IPS-18a (cell line): Measurements from ENCODE around the gene GLI3.

ENCODE experiments used
- H3K27ac ChIP-seq: one replicate; pipeline ENCODE4 v1.5.1; 2013; ENCODE audit warnings: low read length
- H3K27me3 ChIP-seq: one replicate; pipeline ENCODE4 v1.6.1; 2013; ENCODE audit warnings: mild to moderate bottlenecking, low read length; ENCODE audit not compliant: control insufficient read depth, insufficient read depth
- H3K36me3 ChIP-seq: one replicate; pipeline ENCODE4 v1.6.1; 2013; ENCODE audit warnings: low read depth, low read length; ENCODE audit not compliant: control insufficient read depth
- H3K4me1 ChIP-seq: one replicate; pipeline ENCODE4 v1.6.1; 2013; ENCODE audit warnings: low read depth, low read length; ENCODE audit not compliant: control insufficient read depth
- H3K4me3 ChIP-seq: one replicate; pipeline ENCODE4 v1.5.1; 2013; ENCODE audit warnings: low read length
- H3K9ac ChIP-seq: one replicate; pipeline ENCODE4 v1.6.1; 2013; ENCODE audit warnings: mild to moderate bottlenecking, low read length, moderate library complexity
- H3K9me3 ChIP-seq: one replicate; pipeline ENCODE4 v1.6.1; 2013; ENCODE audit warnings: low read depth, low read length; ENCODE audit not compliant: control insufficient read depth

GLI3 gene

GRCh38 chr7:42084263-42084662, 152.7 kb downstream of the GLI3 start:
- no peaks in the 10 kb centered on the region for H3K9me3 ChIP-seq
- no peaks in the 10 kb centered on the region for H3K4me1 ChIP-seq
- no peaks in the 10 kb centered on the region for H3K36me3 ChIP-seq
- H3K4me3 ChIP-seq = no peak overlapping the region
- peaks cover 26% of the 10 kb centered on the region for H3K27me3 ChIP-seq
- no peak overlapping the region for H3K9ac ChIP-seq
- no peak overlapping the region for H3K27ac ChIP-seq

- Histone ChIP-seq H3K4me1 (no peaks in the 10 kb centered on the region), H3K27me3 (peaks cover 16% of the 10 kb centered on the region), H3K9me3 (no peaks in the 10 kb centered on the region), H3K4me3 (no peak overlapping the region), H3K36me3 (no peaks in the 10 kb centered on the region), H3K27ac (no peak overlapping the region), H3K9ac (no peak overlapping the region)
Measured at GRCh38 chr7:42083284-42083683, 153.7 kb downstream of the GLI3 start.

GRCh38 chr7:42082144-42082543, 154.9 kb downstream of the GLI3 start:
- no peaks in the 10 kb centered on the region for H3K4me1 ChIP-seq
- H3K27ac ChIP-seq = no peak overlapping the region
- no peaks in the 10 kb centered on the region for H3K9me3 ChIP-seq
- H3K9ac ChIP-seq = no peak overlapping the region
- peaks cover 5% of the 10 kb centered on the region for H3K27me3 ChIP-seq
- H3K4me3 ChIP-seq = no peak overlapping the region
- H3K36me3 ChIP-seq = no peaks in the 10 kb centered on the region

GRCh38 chr7:42081671-42082070, 155.3 kb downstream of the GLI3 start:
- Histone ChIP-seq H3K27me3 (peaks cover under 1% of the 10 kb centered on the region), H3K36me3 (no peaks in the 10 kb centered on the region), H3K9ac (no peak overlapping the region), H3K4me1 (no peaks in the 10 kb centered on the region), H3K4me3 (no peak overlapping the region), H3K9me3 (no peaks in the 10 kb centered on the region), H3K27ac (no peak overlapping the region)

GRCh38 chr7:42080841-42081586, 156.0 kb downstream of the GLI3 start:
- no peak overlapping the region for H3K9ac ChIP-seq
- H3K27me3 ChIP-seq = no peaks in the 10 kb centered on the region
- H3K36me3 ChIP-seq = no peaks in the 10 kb centered on the region
- H3K27ac ChIP-seq = no peak overlapping the region
- no peak overlapping the region for H3K4me3 ChIP-seq
- no peaks in the 10 kb centered on the region for H3K4me1 ChIP-seq
- H3K9me3 ChIP-seq = no peaks in the 10 kb centered on the region

- peaks cover 18% of the 10 kb centered on the region for H3K4me1 ChIP-seq
- H3K4me3 ChIP-seq = no peak overlapping the region
- H3K9ac ChIP-seq = no peak overlapping the region
- H3K27ac ChIP-seq = no peak overlapping the region
- H3K27me3 ChIP-seq = no peaks in the 10 kb centered on the region
- H3K9me3 ChIP-seq = no peaks in the 10 kb centered on the region
- peaks cover 3% of the 10 kb centered on the region for H3K36me3 ChIP-seq
Measured at GRCh38 chr7:42077271-42078135, 159.5 kb downstream of the GLI3 start.

- Histone ChIP-seq H3K9ac (no peak overlapping the region), H3K9me3 (no peaks in the 10 kb centered on the region), H3K27ac (no peak overlapping the region), H3K36me3 (peaks cover 3% of the 10 kb centered on the region), H3K4me3 (no peak overlapping the region), H3K4me1 (peaks cover 20% of the 10 kb centered on the region), H3K27me3 (no peaks in the 10 kb centered on the region)
Measured at GRCh38 chr7:42076870-42077269, 160.1 kb downstream of the GLI3 start.

GRCh38 chr7:42075418-42075817, 161.6 kb downstream of the GLI3 start:
- no peak overlapping the region for H3K4me3 ChIP-seq
- H3K27me3 ChIP-seq = no peaks in the 10 kb centered on the region
- H3K36me3 ChIP-seq = peaks cover 3% of the 10 kb centered on the region
- no peak overlapping the region for H3K27ac ChIP-seq
- no peak overlapping the region for H3K9ac ChIP-seq
- peaks cover 20% of the 10 kb centered on the region for H3K4me1 ChIP-seq
- no peaks in the 10 kb centered on the region for H3K9me3 ChIP-seq

GRCh38 chr7:42074076-42074475, 162.9 kb downstream of the GLI3 start:
- Histone ChIP-seq H3K9ac (no peak overlapping the region), H3K4me1 (peaks cover 26% of the 10 kb centered on the region), H3K4me3 (no peak overlapping the region), H3K27me3 (no peaks in the 10 kb centered on the region), H3K36me3 (peaks cover 3% of the 10 kb centered on the region), H3K27ac (no peak overlapping the region), H3K9me3 (no peaks in the 10 kb centered on the region)

- Histone ChIP-seq H3K4me3 (no peak overlapping the region), H3K4me1 (peaks cover 48% of the 10 kb centered on the region), H3K9me3 (no peaks in the 10 kb centered on the region), H3K36me3 (peaks cover 3% of the 10 kb centered on the region), H3K27me3 (no peaks in the 10 kb centered on the region), H3K27ac (no peak overlapping the region), H3K9ac (no peak overlapping the region)
Measured at GRCh38 chr7:42071372-42072261, 165.4 kb downstream of the GLI3 start.

- peaks cover 62% of the 10 kb centered on the region for H3K4me1 ChIP-seq
- H3K9ac ChIP-seq = no peak overlapping the region
- no peak overlapping the region for H3K27ac ChIP-seq
- no peaks in the 10 kb centered on the region for H3K27me3 ChIP-seq
- no peaks in the 10 kb centered on the region for H3K36me3 ChIP-seq
- no peak overlapping the region for H3K4me3 ChIP-seq
- no peaks in the 10 kb centered on the region for H3K9me3 ChIP-seq
Measured at GRCh38 chr7:42070068-42070467, 166.9 kb downstream of the GLI3 start.
